Astrocyte of the cerebellum (primary cell): ENCODE results near the gene MLF1.
"Not testable (repeated sequence)": the region's sequence is repeated elsewhere in the genome, so short reads cannot be mapped to it uniquely, and the experiment has no call there.

ENCODE experiments used
- DNase-seq: peaks from one replicate; pipeline ENCODE4 v3.0.0-alpha.2; 2011; ENCODE audit warnings: low read depth
- H3K4me3 ChIP-seq: 2 replicates; pipeline ENCODE4 v1.5.1; 2011; ENCODE audit warnings: mild to moderate bottlenecking, low read depth, low read length, moderate library complexity
- CTCF ChIP-seq: IDR thresholded peaks from 2 replicates; pipeline ENCODE4 v1.5.1; 2012; ENCODE audit warnings: low read length, low read depth, moderate library complexity, mild to moderate bottlenecking; ENCODE audit errors: missing control alignments
- in situ Hi-C: cut with HindIII; loops from 2 replicates; pipeline ENCODE4 v1.10.0; 2017; ENCODE audit warnings: low sequenced_read_pairs

Gene MLF1

GRCh38 chr3:158535918-158536317 lies 35.1 kb upstream of the MLF1 start:
- no peak for DNase-seq
- H3K4me3 ChIP-seq = no peak overlapping the region
- in situ Hi-C loops = loop anchor here (25.0 kb wide), 1 partner anchor 251 kb away; no protein-coding TSS in a partner anchor
- no peak for TF ChIP-seq CTCF

GRCh38 chr3:158539414-158540014 lies 31.5 kb upstream of the MLF1 start:
- TF ChIP-seq CTCF = peak; percentile 44
- no peak overlapping the region for H3K4me3 ChIP-seq
- in situ Hi-C loops = loop anchor here (25.0 kb wide), 1 partner anchor 248 kb away; no protein-coding TSS in a partner anchor
- peak; percentile 51 for DNase-seq

- in situ Hi-C loops = loop anchor here (25.0 kb wide), 1 partner anchor 247 kb away; no protein-coding TSS in a partner anchor
- DNase-seq = no peak
- no peak for TF ChIP-seq CTCF
- no peak overlapping the region for H3K4me3 ChIP-seq
Measured at GRCh38 chr3:158540066-158540465, 30.9 kb upstream of the MLF1 start.

GRCh38 chr3:158548691-158549090 lies 22.3 kb upstream of the MLF1 start:
- no peak for TF ChIP-seq CTCF
- DNase-seq = no peak
- H3K4me3 ChIP-seq = no peak overlapping the region
- in situ Hi-C loops = loop anchor here (25.0 kb wide), 1 partner anchor 239 kb away; no protein-coding TSS in a partner anchor

GRCh38 chr3:158549938-158550337 lies 21.1 kb upstream of the MLF1 start:
- H3K4me3 ChIP-seq, DNase-seq: not testable (repeated sequence)
- in situ Hi-C loops = loop anchor here (25.0 kb wide), 1 partner anchor 237 kb away; no protein-coding TSS in a partner anchor

GRCh38 chr3:158552124-158552523 lies 18.9 kb upstream of the MLF1 start:
- TF ChIP-seq CTCF = no peak
- no peak for DNase-seq
- no peak overlapping the region for H3K4me3 ChIP-seq
- in situ Hi-C loops = no loop called here

- TF ChIP-seq CTCF = no peak
- in situ Hi-C loops = no loop called here
- no peak overlapping the region for H3K4me3 ChIP-seq
- no peak for DNase-seq
Measured at GRCh38 chr3:158559504-158559903, 11.5 kb upstream of the MLF1 start.
